Prostate gland (tissue), 2 donors: ENCODE results near the gene FES.

ENCODE experiments used
- CTCF ChIP-seq, 4 experiments: fragments of 200-600 bp in 2 of 4; fragments of 450-650 bp in 2 of 4; sonication (generic) in 2 of 4; IDR thresholded peaks; 1 replicate in 3 of 4; 2 replicates in 1 of 4; pipeline ENCODE4 v1.5.1; 2016 to 2019; ENCODE audit warnings: antibody characterized with exemption in 4 of 4, mild to moderate bottlenecking in 2 of 4, moderate library complexity in 2 of 4
- POLR2AphosphoS5 ChIP-seq: sonication (generic); formaldehyde crosslinking; IDR thresholded peaks from one replicate; pipeline ENCODE4 v1.6.1; 2017; ENCODE audit warnings: antibody characterized with exemption

- TF ChIP-seq CTCF (IDR thresholded peaks at IDR 0.05): no peak
- TF ChIP-seq POLR2AphosphoS5: no peak
Observed at GRCh38 chr15:90844696-90845095, 39.6 kb upstream of the FES start.
